Measurements from ENCODE around the gene SEMA4B. TPM values are rescaled to one million over a fixed set of nuclear protein-coding genes. Genes with fewer than 3 reads are reported as not detected.
A peak's percentile ranks its signal among the peaks of the same experiment; 100 is the strongest.

SEMA4B gene
- total and polyA plus RNA-seq, 2 experiments from 2014 or later = 16.7 to 48.2 TPM

DNA sequence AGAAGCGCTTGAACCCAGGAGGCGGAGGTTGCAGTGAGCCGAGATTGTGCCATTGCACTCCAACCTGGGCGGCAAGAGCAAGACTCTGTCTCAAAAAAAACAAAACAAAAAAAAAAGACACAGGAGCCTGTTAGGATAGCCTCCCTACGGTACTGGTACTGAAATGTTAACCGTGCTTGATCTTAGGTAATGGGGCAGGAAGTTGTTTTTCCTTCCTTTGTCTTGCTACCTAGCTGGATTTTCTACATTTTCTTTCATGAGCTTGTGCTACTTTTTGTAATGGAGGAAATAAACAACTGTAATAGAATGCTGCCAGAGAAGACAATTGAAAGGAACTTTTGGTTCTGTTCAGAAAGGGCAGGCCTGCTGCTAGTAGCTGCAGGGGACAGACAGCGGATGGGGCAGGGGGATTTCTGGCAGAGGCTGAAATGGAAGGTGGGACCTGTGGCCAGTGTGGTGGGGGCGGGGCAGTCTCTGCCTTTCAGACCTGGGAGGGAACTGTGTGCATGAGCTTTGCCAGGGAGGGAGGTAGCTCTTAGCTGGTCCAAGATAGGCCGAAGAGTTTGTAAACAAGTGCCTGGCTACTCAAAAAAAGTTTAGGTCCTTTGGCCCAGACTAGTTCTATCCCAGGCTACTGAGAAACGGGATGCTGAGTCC lies 49.0 kb upstream of the SEMA4B start:
- H3K27me3 ChIP-seq (ENCODE audit: insufficient read depth) = no peaks in the 10 kb centered on the region
- 0 out of 2 replicates have a peak overlapping the region, but pooled peaks have one; percentile 4 for H3K4me3 ChIP-seq
- Mint-ChIP-seq H3K4me3 (peak overlapping the region; percentile 53), H3K36me3 (ENCODE audit: low read depth) (no peaks in the 10 kb centered on the region), H3K4me1 (peaks cover 26% of the 10 kb centered on the region), H3K9me3 (no peaks in the 10 kb centered on the region; the same call in 2 of the 3 replicates), H3K27ac (peak overlapping the region; percentile 58), H3K27me3 (ENCODE audit: insufficient read depth, low read depth, poor library complexity) (peaks cover 8% of the 10 kb centered on the region)
- no peaks in the 10 kb centered on the region for H4K20me1 ChIP-seq (replicated peaks; ENCODE audit: insufficient read depth)
- H3K36me3 ChIP-seq (ENCODE audit: insufficient read depth) = no peaks in the 10 kb centered on the region
- H3K9me2 ChIP-seq (ENCODE audit: insufficient read depth) = no peaks in the 10 kb centered on the region
- peak; percentile 96 for ATAC-seq
- DNase-seq (ENCODE audit: low spot score) = peak; percentile 85
- H3K4me2 ChIP-seq = peak overlapping the region; percentile 36
- no peaks in the 10 kb centered on the region for H3K79me2 ChIP-seq (replicated peaks; ENCODE audit: insufficient read depth)
- TF ChIP-seq REST (IDR thresholded peaks at IDR 0.05; ENCODE audit: unreplicated experiment) (no peak), POLR2AphosphoS5 (IDR thresholded peaks at IDR 0.05; ENCODE audit: low read depth) (peak; percentile 35; the same call in 1 of the 2 replicates), JUNB (IDR thresholded peaks at IDR 0.05; ENCODE audit: unreplicated experiment) (no peak)
- peak overlapping the region; percentile 87 for H3K27ac ChIP-seq (ENCODE audit: low read depth)
- H2AFZ ChIP-seq = peak overlapping the region; percentile 64; the same call in 1 of the 2 replicates
- H3K4me1 ChIP-seq (ENCODE audit: insufficient read depth) = peaks cover 20% of the 10 kb centered on the region
- H3F3A ChIP-seq (replicated peaks; ENCODE audit: low read depth) = 0 out of 2 replicates have a peak, but pooled peaks cover 9% of the 10 kb centered on the region

DNA sequence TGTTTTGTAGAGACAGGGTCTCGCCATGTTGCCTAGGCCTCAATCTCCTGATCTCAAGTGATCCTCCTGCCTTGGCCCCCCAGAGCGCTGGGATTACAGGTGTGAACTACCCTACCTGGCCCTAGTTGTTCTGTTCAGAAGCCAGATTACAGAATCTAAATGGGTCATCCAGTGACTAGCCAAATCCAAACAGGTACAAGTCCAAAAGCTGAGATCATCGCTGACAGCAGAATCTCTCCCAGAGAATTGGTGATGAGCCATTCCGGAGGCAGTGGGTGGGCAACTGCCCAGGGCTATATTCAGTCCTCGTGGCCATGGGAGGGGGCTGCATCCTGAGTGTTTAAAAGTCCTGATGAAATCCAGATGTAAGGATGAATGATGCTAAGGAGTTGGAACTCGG lies 47.5 kb upstream of the SEMA4B start:
- Mint-ChIP-seq H3K27ac (no peak overlapping the region), H3K9me3 (no peaks in the 10 kb centered on the region; the same call in 2 of the 3 replicates), H3K4me3 (no peak overlapping the region), H3K27me3 (ENCODE audit: insufficient read depth, low read depth, poor library complexity) (peaks cover 10% of the 10 kb centered on the region), H3K36me3 (ENCODE audit: low read depth) (no peaks in the 10 kb centered on the region), H3K4me1 (peaks cover 33% of the 10 kb centered on the region)
- Histone ChIP-seq H3K79me2 (replicated peaks; ENCODE audit: insufficient read depth) (no peaks in the 10 kb centered on the region), H3K27ac (ENCODE audit: low read depth) (no peak overlapping the region), H3K4me1 (ENCODE audit: insufficient read depth) (peaks cover 20% of the 10 kb centered on the region), H3K9me2 (ENCODE audit: insufficient read depth) (no peaks in the 10 kb centered on the region), H3K4me3 (no peak overlapping the region), H3F3A (replicated peaks; ENCODE audit: low read depth) (0 out of 2 replicates have a peak, but pooled peaks cover 9% of the 10 kb centered on the region), H4K20me1 (replicated peaks; ENCODE audit: insufficient read depth) (no peaks in the 10 kb centered on the region), H2AFZ (no peak overlapping the region), H3K4me2 (no peak overlapping the region), H3K36me3 (ENCODE audit: insufficient read depth) (no peaks in the 10 kb centered on the region), H3K27me3 (ENCODE audit: insufficient read depth) (no peaks in the 10 kb centered on the region)
- no peak for ATAC-seq
- DNase-seq (ENCODE audit: low spot score) = no peak
- TF ChIP-seq JUNB (IDR thresholded peaks at IDR 0.05; ENCODE audit: unreplicated experiment) (no peak), ETS1 (IDR thresholded peaks at IDR 0.05) (no peak), CREB1 (CRISPR knock-in tag; IDR thresholded peaks at IDR 0.05; ENCODE audit: low read depth) (no peak), EZH2phosphoT487 (IDR thresholded peaks at IDR 0.05; ENCODE audit: unreplicated experiment) (no peak), EZH2 (IDR thresholded peaks at IDR 0.05; ENCODE audit: low read depth, unreplicated experiment) (no peak), NANOG (IDR thresholded peaks at IDR 0.05; ENCODE audit: borderline replicate concordance) (no peak), STAT1 (IDR thresholded peaks at IDR 0.05; ENCODE audit: unreplicated experiment) (no peak), POLR2AphosphoS5 (IDR thresholded peaks at IDR 0.05; ENCODE audit: low read depth) (no peak), ZNF331 (CRISPR knock-in tag; IDR thresholded peaks at IDR 0.05; ENCODE audit: low read depth) (no peak), CTCF (conservative IDR thresholded peaks at IDR 0.05; ENCODE audit: low read depth in 2 of 2) (no peak), REST (IDR thresholded peaks at IDR 0.05; ENCODE audit: unreplicated experiment) (no peak)

Data from GM23338 (cell line).